Heart left ventricle (tissue), 16 donors: ENCODE results near the gene SHOC1. TPM values are rescaled to one million over a fixed set of nuclear protein-coding genes. Genes with fewer than 3 reads are reported as not detected.

Experiments
- ATAC-seq, 4 donors: fragments of 200-7000 bp; cut with Tn5 transposase; one replicate each; pipeline ENCODE4 v1.9.1; 2020 to 2022; ENCODE audit warnings: moderate library complexity in 4 of 4, mild to moderate bottlenecking in 3 of 4, moderate number of reproducible peaks in 1 of 4
- DNase-seq, 5 donors: peaks; one replicate each; pipeline ENCODE4 v3.0.0-alpha.2; 2020
- H3K27ac ChIP-seq, 12 donors: fragments of 200-600 bp; sonication (generic) in 4 of 12; one replicate each; pipeline versions ENCODE4 v1.5.0 to v1.8.0; 2016 to 2022; ENCODE audit warnings: mild to moderate bottlenecking in 2 of 12
- H3K27me3 ChIP-seq, 9 donors: fragments of 200-600 bp; sonication (generic) in 2 of 9; one replicate each; pipeline versions ENCODE4 v1.5.1 to v1.8.0; 2016 to 2022; ENCODE audit warnings: mild to moderate bottlenecking in 3 of 9
- H3K36me3 ChIP-seq, 9 donors: fragments of 200-600 bp; sonication (generic) in 2 of 9; one replicate each; pipeline versions ENCODE4 v1.5.0 to v1.8.0; 2018 to 2022; ENCODE audit warnings: mild to moderate bottlenecking in 2 of 9
- H3K4me1 ChIP-seq, 12 donors: fragments of 200-600 bp; sonication (generic) in 4 of 12; one replicate each; pipeline versions ENCODE4 v1.5.0 to v1.8.0; 2016 to 2022; ENCODE audit warnings: mild to moderate bottlenecking in 3 of 12
- H3K4me3 ChIP-seq, 12 donors: fragments of 200-600 bp; sonication (generic) in 4 of 12; one replicate each; pipeline versions ENCODE4 v1.5.0 to v1.8.0; 2017 to 2022; ENCODE audit warnings: mild to moderate bottlenecking in 9 of 12, moderate library complexity in 4 of 12
- H3K9me3 ChIP-seq, 12 donors: fragments of 200-600 bp; sonication (generic) in 4 of 12; one replicate each; pipeline versions ENCODE4 v1.5.0 to v1.8.0; 2016 to 2022; ENCODE audit warnings: mild to moderate bottlenecking in 1 of 12
- POLR2A ChIP-seq, 2 donors: fragments of 450-650 bp; IDR thresholded peaks; one replicate each; pipeline ENCODE4 v1.6.1; 2017; ENCODE audit warnings: antibody characterized with exemption in 2 of 2, mild to moderate bottlenecking in 2 of 2, moderate library complexity in 2 of 2
- WGBS, 4 donors: extraction: QIAGEN DNeasy Blood & Tissue Kit in 2 of 4; methylation state at CpG; one replicate each; pipeline versions ENCODE4 v1.1.5 to v1.1.7; 2013 to 2018; 5-methylcytosine and 5-hydroxymethylcytosine counted together
- intact Hi-C, 10 donors: fragments of 100-400 bp; cut with DNase I; formaldehyde crosslinking; loops; one replicate each; pipeline versions ENCODE4 v1.11.1 to v1.14.2; 2022
- polyA plus RNA-seq, 2 donors: library from polyadenylated mRNA; stranded (reverse); fragments of 200-250 nt; gene quantifications; one replicate each; pipeline ENCODE4 v1.2.3, GENCODE V29; 2013
- total RNA-seq, 9 donors: library from RNA; depleted of rRNA in 2 of 9; stranded (reverse); fragments of >200 nt in 2 of 9; fragmentation: NEBNext Ultra II Directional in 3 of 9; extraction: Animal tissue kit (Norgen Biotek cat#: 25700) in 3 of 9; gene quantifications; one replicate each; pipeline versions ENCODE4 v1.1.0 to v1.2.4, GENCODE V29; 2016 to 2023
- TF ChIP-seq, protein P1 (sequence below), 12 donors: fragments of 200-600 bp; sonication (generic) in 4 of 12; IDR thresholded peaks; one replicate each; pipeline versions ENCODE4 v1.5.0 to v1.8.0; 2018 to 2022; ENCODE audit warnings: antibody characterized with exemption in 12 of 12, mild to moderate bottlenecking in 5 of 12
- donor health status: ischemic (EF 13 %, LVEDD 7.1; RV severe dilation, severe dysfunction).
- donor health status: healthy with polysubstance abuse.
- donor health status: DM: no; HTN: yes; CAD: no.
- donor health status: DM: no; HTN: no; CAD: no.
- donor health status: ischemic (EF 25% LVEDD 6.9; RV normal size, moderate dysfunction).
- donor health status: ischemic (EF 25% LVEDD 5.7; RV mildly dilated, moderate dysfunction).
- donor health status: healthy.
- donor health status: DM: yes; HTN: yes; CAD: no.
- donor health status: ischemic (EF 35%, LVEDD 5.7; RV mildly dilated, moderate dysfunction).
- donor health status: nonischemic (EF 11% LVEDD 7.7; RV severe dilation, severe dysfunction).
- donor health status: DM: yes; HTN: yes; CAD: no.
- donor health status: PGD.
- donor health status: ischemic (EF 29% LVEDD 5.4; RV normal size, mild dysfunction).
- donor health status: nonischemic (EF 23%, LVEDD 6.1; RV moderate dilation, normal function).

Gene SHOC1
- total and polyA plus RNA-seq, 11 donors = 0.01 TPM; not detected in 10

DNA sequence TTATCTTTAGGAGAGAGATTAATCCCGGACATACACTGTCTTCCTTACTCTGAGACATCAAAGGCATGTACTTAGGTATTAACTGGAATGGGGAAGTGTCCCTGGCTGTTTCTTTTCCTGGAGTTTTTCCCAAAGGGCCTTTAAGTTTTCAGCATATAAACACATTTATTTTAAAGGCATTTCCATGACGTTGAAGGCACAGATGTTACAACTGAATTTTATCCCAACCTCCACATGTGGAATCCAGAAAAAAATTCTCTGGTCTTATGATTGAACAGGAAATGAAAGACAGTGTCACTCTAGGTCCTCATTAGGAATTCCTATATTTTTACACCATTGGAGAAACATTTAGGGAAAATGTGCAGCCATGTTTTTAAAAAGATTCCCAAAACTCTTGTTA is 41.6 kb upstream of the SHOC1 start:
- TF ChIP-seq POLR2A (IDR thresholded peaks at IDR 0.05) = no peak
- DNase-seq (no peak), ATAC-seq (no peak)
- Histone ChIP-seq H3K27me3 (no peaks in the 10 kb centered on the region), H3K9me3 (no peaks in the 10 kb centered on the region), H3K4me3 (no peak overlapping the region), H3K27ac (no peak overlapping the region), H3K36me3 (no peaks in the 10 kb centered on the region), H3K4me1 (peaks cover 0 to 20% (median 0%) of the 10 kb centered on the region in 12 donors)
- intact Hi-C loops = loop anchor here in 2 of 10 donors (10.0 kb wide), 2 partner anchors 62 to 238 kb away; no protein-coding TSS in a partner anchor
- 52 to 60% (median 53%) methylated on average over 2 of the region's 2 CpGs for WGBS, 4 donors

DNA sequence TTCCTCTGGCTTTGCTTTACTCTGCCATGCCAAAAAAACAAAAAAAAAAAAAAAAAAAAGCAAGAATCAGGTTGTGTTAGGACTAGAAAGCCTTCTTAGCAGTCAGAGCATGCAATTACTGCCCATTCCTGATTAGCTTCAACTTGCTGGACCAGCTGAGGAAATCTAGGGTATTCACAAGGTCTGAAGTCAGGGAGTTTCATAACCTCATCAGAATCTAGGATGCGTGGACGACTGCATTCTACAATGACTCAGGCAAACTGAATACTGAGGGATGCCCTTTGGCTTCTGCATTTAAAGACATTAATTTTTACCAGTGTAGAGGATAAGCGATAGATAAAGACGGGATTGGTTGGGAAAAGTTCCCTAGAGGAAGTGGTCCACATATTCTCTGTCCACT is 39.2 kb upstream of the SHOC1 start:
- Histone ChIP-seq H3K27me3 (no peaks in the 10 kb centered on the region), H3K4me3 (no peak overlapping the region), H3K9me3 (no peaks in the 10 kb centered on the region), H3K36me3 (no peaks in the 10 kb centered on the region), H3K27ac (no peak overlapping the region), H3K4me1 (peaks cover 0 to 8% (median 0%) of the 10 kb centered on the region in 12 donors)
- DNase-seq (no peak), ATAC-seq (no peak)
- 91 to 94% (median 93%) methylated on average over 4 of the region's 4 CpGs for WGBS, 4 donors
- intact Hi-C loops = loop anchor here in 2 of 10 donors (10.0 kb wide), 2 partner anchors 59 to 241 kb away; no protein-coding TSS in a partner anchor
- TF ChIP-seq, protein P1, sequence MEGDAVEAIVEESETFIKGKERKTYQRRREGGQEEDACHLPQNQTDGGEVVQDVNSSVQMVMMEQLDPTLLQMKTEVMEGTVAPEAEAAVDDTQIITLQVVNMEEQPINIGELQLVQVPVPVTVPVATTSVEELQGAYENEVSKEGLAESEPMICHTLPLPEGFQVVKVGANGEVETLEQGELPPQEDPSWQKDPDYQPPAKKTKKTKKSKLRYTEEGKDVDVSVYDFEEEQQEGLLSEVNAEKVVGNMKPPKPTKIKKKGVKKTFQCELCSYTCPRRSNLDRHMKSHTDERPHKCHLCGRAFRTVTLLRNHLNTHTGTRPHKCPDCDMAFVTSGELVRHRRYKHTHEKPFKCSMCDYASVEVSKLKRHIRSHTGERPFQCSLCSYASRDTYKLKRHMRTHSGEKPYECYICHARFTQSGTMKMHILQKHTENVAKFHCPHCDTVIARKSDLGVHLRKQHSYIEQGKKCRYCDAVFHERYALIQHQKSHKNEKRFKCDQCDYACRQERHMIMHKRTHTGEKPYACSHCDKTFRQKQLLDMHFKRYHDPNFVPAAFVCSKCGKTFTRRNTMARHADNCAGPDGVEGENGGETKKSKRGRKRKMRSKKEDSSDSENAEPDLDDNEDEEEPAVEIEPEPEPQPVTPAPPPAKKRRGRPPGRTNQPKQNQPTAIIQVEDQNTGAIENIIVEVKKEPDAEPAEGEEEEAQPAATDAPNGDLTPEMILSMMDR (IDR thresholded peaks at IDR 0.05) = no peak
- no peak for TF ChIP-seq POLR2A (IDR thresholded peaks at IDR 0.05)

DNA sequence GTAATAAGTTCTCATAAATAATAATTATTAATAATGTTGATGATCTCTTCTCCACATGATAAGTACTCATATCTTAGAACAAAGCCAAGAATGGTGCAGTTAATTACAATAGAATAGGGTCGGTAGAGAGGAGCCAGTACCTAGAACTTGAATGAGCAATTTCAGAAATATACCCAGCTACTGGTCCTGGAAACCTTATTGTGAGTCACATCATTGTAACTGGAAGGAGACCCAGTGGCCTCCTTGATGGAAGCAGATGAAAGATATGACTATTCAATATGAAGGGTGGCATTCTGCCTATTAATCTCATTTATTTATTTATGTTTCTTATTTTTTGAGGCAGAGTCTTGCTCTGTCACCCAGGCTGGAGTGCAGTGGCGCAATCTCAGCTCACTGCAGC is 37.7 kb upstream of the SHOC1 start:
- WGBS, 4 donors = 94 to 96% (median 95%) methylated on average over 2 of the region's 2 CpGs
- intact Hi-C loops = loop anchor here in 2 of 10 donors (10.0 kb wide), 2 partner anchors 58 to 242 kb away; no protein-coding TSS in a partner anchor
- TF ChIP-seq, protein P1 (IDR thresholded peaks at IDR 0.05) = no peak
- TF ChIP-seq POLR2A (IDR thresholded peaks at IDR 0.05) = no peak

DNA sequence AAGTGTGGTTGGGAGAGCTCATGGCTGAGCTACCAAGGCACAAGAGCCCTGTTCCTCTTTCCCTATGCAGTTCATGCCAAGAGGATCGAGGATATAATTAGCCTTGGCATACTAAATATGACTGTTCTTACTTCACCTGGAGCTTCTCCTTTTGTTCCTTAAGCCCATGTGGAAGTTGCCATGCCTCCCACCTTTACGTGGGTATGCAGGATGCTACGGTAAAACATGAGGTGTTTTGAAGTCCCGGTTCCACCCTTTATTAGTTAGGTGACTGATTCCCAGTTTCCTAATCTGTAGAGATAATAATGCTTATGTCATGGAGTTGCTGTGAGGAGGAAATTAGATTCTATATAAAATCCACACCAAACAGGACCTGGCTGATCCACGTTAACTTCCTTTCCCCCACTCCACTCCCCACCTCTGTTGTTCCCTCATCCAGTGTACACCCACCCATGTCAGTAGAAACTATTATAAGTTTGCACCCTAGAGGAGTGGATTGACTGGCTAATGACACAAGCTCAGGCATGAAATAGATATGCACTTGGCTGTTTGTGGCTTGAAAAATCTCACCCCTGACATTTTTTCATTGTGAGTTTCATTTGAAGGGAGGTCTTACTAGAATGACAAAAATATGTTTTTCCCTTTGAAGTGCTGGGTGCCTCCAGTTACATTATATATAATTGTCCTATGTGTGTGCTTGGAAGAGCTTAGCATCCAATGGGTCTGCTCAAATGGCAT is 36.8 kb upstream of the SHOC1 start:
- no peak for DNase-seq
- no peak for TF ChIP-seq POLR2A (IDR thresholded peaks at IDR 0.05)
- TF ChIP-seq, protein P1 (IDR thresholded peaks at IDR 0.05) = no peak
- Histone ChIP-seq H3K27me3 (no peaks in the 10 kb centered on the region), H3K36me3 (no peaks in the 10 kb centered on the region), H3K4me1 (no peaks in the 10 kb centered on the region), H3K9me3 (no peaks in the 10 kb centered on the region), H3K27ac (no peak overlapping the region), H3K4me3 (no peak overlapping the region)
- ATAC-seq = no peak
- 75 to 83% (median 78%) methylated on average over 5 of the region's 5 CpGs for WGBS, 4 donors
- intact Hi-C loops = loop anchor here in 2 of 10 donors (10.0 kb wide), 2 partner anchors 57 to 243 kb away; no protein-coding TSS in a partner anchor

More for the DNA sequence above, 37.7 kb upstream of the SHOC1 start:
- ATAC-seq = no peak
- Histone ChIP-seq H3K27me3 (no peaks in the 10 kb centered on the region), H3K36me3 (no peaks in the 10 kb centered on the region), H3K4me1 (no peaks in the 10 kb centered on the region), H3K9me3 (no peaks in the 10 kb centered on the region), H3K4me3 (no peak overlapping the region), H3K27ac (no peak overlapping the region)
- DNase-seq = no peak
